ENCODE results near the gene THAP10. TPM values are rescaled to one million over a fixed set of nuclear protein-coding genes. Genes with fewer than 3 reads are reported as not detected.

THAP10 gene
- polyA plus RNA-seq, 1 of the 3 experiments (the other 2 are of a cell fraction), result 3.2 TPM

- ChIA-PET CTCF (interaction anchor here (1.0 to 5.7 kb wide), 7 partner anchors 9 to 31 kb away, joined by 3 to 27 read pairs (median 8); no protein-coding TSS in a partner anchor), POLR2A (interaction anchor here (3.8 kb wide), 1 partner anchor 15 kb away, joined by 21 read pairs; no protein-coding TSS in a partner anchor)
- peak overlapping the region; percentile 85 for H3K4me2 ChIP-seq
- H3K9ac ChIP-seq, result peak overlapping the region; percentile 94
- H3K9me3 ChIP-seq, result no peaks in the 10 kb centered on the region
- peaks cover 12% of the 10 kb centered on the region; the same call in 1 of the 2 replicates for H4K20me1 ChIP-seq (ENCODE audit: insufficient read depth)
- H2AFZ ChIP-seq (ENCODE audit: low read depth), result peak overlapping the region; percentile 63
- H3K27me3 ChIP-seq (ENCODE audit: insufficient read depth), result no peaks in the 10 kb centered on the region
- WGBS (ENCODE audit: low lambda C conversion rate), result 48% methylated on average over 4 of the region's 4 CpGs
- H3K9me2 ChIP-seq, result no peaks in the 10 kb centered on the region
- peaks cover 20 to 22% of the 10 kb centered on the region in 2 experiments for H3K36me3 ChIP-seq (replicated peaks in 1 of 2; ENCODE audit: control insufficient read depth in 1 of 2, insufficient read depth in 2 of 2, low read length in 1 of 2)
- H3K27ac ChIP-seq (ENCODE audit: low read depth in 2 of 2, low read length in 1 of 2), result peak overlapping the region; percentile 86 to 97
- TF ChIP-seq RAD21 (IDR thresholded peaks at IDR 0.05; ENCODE audit: low read length) (peak; percentile 41), CTCF (IDR thresholded peaks at IDR 0.05) (peak; percentile 44), NRF1 (IDR thresholded peaks at IDR 0.05; ENCODE audit: low read depth, low read length) (no peak)
- peaks cover 16 to 24% of the 10 kb centered on the region in 2 experiments for H3K4me1 ChIP-seq (ENCODE audit: control insufficient read depth in 1 of 2, insufficient read depth in 2 of 2, low read depth in 1 of 2, low read length in 1 of 2)
- H3F3A ChIP-seq (replicated peaks; ENCODE audit: insufficient read depth), result peaks cover 51% of the 10 kb centered on the region
- DNase-seq, result no peak
- H3K4me3 ChIP-seq (ENCODE audit: low read depth in 2 of 2, low read length in 1 of 2), result peak overlapping the region; percentile 81 to 86
- peaks cover 47% of the 10 kb centered on the region for H3K79me2 ChIP-seq (ENCODE audit: insufficient read depth)
These were observed 37.6 kb downstream of the THAP10 start for GRCh38 chr15:70854666-70854976.

GRCh38 chr15:70853973-70854665, 38.1 kb downstream of the THAP10 start, which contains the start of gene LARP6:
LARP6 (minus strand) TSS chr15:70854157; CDS start chr15:70854088, 69 bp downstream.
- DNase-seq, result peak; percentile 96
- CTCF ChIA-PET, result interaction anchor here (0.6 to 5.7 kb wide), 9 partner anchors 8 to 43 kb away, joined by 3 to 27 read pairs (median 4); no protein-coding TSS in a partner anchor
- POLR2A ChIA-PET, result interaction anchor here (3.8 kb wide), 1 partner anchor 15 kb away, joined by 21 read pairs; no protein-coding TSS in a partner anchor
- TF ChIP-seq TAF1 (IDR thresholded peaks at IDR 0.05; ENCODE audit: borderline replicate concordance, low read depth, low read length) (0 out of 2 replicates have a peak, but pooled peaks have one; percentile 23), NFIC (IDR thresholded peaks at IDR 0.05; ENCODE audit: borderline replicate concordance) (no peak; the same call in 1 of the 2 replicates), CTCF (IDR thresholded peaks at IDR 0.05) (no peak), SMC3 (IDR thresholded peaks at IDR 0.05; ENCODE audit: low read depth, low read length) (no peak), ZBTB33 (IDR thresholded peaks at IDR 0.05; ENCODE audit: borderline replicate concordance, low read depth) (no peak), RAD21 (IDR thresholded peaks at IDR 0.05; ENCODE audit: low read length) (no peak), GABPA (IDR thresholded peaks at IDR 0.05; ENCODE audit: low read depth) (no peak), JUND (IDR thresholded peaks at IDR 0.05) (no peak), PBX3 (IDR thresholded peaks at IDR 0.05) (no peak), FOXJ3 (CRISPR knock-in tag; IDR thresholded peaks at IDR 0.05) (no peak), FOXM1 (IDR thresholded peaks at IDR 0.05; ENCODE audit: low read depth) (no peak), RCOR1 (IDR thresholded peaks at IDR 0.05; ENCODE audit: low read length) (no peak), USF1 (IDR thresholded peaks at IDR 0.05; ENCODE audit: borderline replicate concordance, low read depth) (no peak), YY1 (IDR thresholded peaks at IDR 0.05; ENCODE audit: low read depth) (no peak), SIN3A (IDR thresholded peaks at IDR 0.05; ENCODE audit: borderline replicate concordance, low read depth, low read length) (no peak; the same call in 1 of the 2 replicates), GATA2 (CRISPR knock-in tag; IDR thresholded peaks at IDR 0.05) (no peak), EZH2phosphoT487 (IDR thresholded peaks at IDR 0.05; ENCODE audit: borderline replicate concordance, low read depth) (no peak)

More at GRCh38 chr15:70853973-70854665, 38.1 kb downstream of the THAP10 start, which contains the start of gene LARP6:
- Histone ChIP-seq H3K9me3 (no peaks in the 10 kb centered on the region), H3K27ac (ENCODE audit: low read depth in 2 of 2, low read length in 1 of 2) (peak within 1 kb of the TSS; percentile 86 to 97), H3K79me2 (ENCODE audit: insufficient read depth) (peaks cover 52% of the 10 kb centered on the region), H3K4me3 (ENCODE audit: low read depth in 2 of 2, low read length in 1 of 2) (peak within 1 kb of the TSS; percentile 81 to 86), H3K4me1 (ENCODE audit: control insufficient read depth in 1 of 2, insufficient read depth in 2 of 2, low read depth in 1 of 2, low read length in 1 of 2) (peaks cover 16 to 24% of the 10 kb centered on the region in 2 experiments), H2AFZ (ENCODE audit: low read depth) (peak within 1 kb of the TSS; percentile 63), H3K4me2 (peak within 1 kb of the TSS; percentile 85), H4K20me1 (ENCODE audit: insufficient read depth) (peaks cover 12% of the 10 kb centered on the region; the same call in 1 of the 2 replicates), H3K27me3 (ENCODE audit: insufficient read depth) (no peaks in the 10 kb centered on the region), H3K36me3 (replicated peaks in 1 of 2; ENCODE audit: control insufficient read depth in 1 of 2, insufficient read depth in 2 of 2, low read length in 1 of 2) (peaks cover 20 to 27% of the 10 kb centered on the region in 2 experiments), H3F3A (replicated peaks; ENCODE audit: insufficient read depth) (peaks cover 51% of the 10 kb centered on the region), H3K9me2 (no peaks in the 10 kb centered on the region), H3K9ac (peak within 1 kb of the TSS; percentile 94)
- WGBS (ENCODE audit: low lambda C conversion rate), result 5% methylated on average over 30 of the region's 78 CpGs
